K562 (cell line): ENCODE results near the gene ENO3. TPM values are rescaled to one million over a fixed set of nuclear protein-coding genes. Genes with fewer than 3 reads are reported as not detected.

Experiments used
- BHLHE40 ChIP-seq: IDR thresholded peaks from 2 replicates; pipeline ENCODE4 v1.6.1; 2011; ENCODE audit warnings: low read length, improper control_type of control experiment
- FOXJ3 ChIP-seq: sonication (generic); formaldehyde crosslinking; IDR thresholded peaks from 2 replicates; pipeline ENCODE4 v1.4.0; 2020; ENCODE audit warnings: mild to moderate bottlenecking, missing genetic modification reagents
- FOXK1 ChIP-seq: sonication (generic); formaldehyde crosslinking; IDR thresholded peaks from 2 replicates; pipeline ENCODE4 v1.8.0; 2022; ENCODE audit warnings: missing genetic modification reagents, mild to moderate bottlenecking, borderline replicate concordance
- HNRNPL ChIP-seq: fragments of 200-400 bp; formaldehyde crosslinking; IDR thresholded peaks from 2 replicates; pipeline ENCODE4 v1.6.1; 2017; ENCODE audit warnings: low read depth, mild to moderate bottlenecking, low read length
- KLF16 ChIP-seq: IDR thresholded peaks from 2 replicates; pipeline ENCODE4 v1.6.1; 2016; ENCODE audit warnings: antibody characterized with exemption
- POLR2AphosphoS5 ChIP-seq: IDR thresholded peaks from 2 replicates; pipeline ENCODE4 v1.6.1; 2011; ENCODE audit warnings: mild to moderate bottlenecking, low read depth, low read length, moderate library complexity; ENCODE audit not compliant: control insufficient read depth, insufficient read depth
- POLR2G ChIP-seq: fragments of 200-400 bp; formaldehyde crosslinking; IDR thresholded peaks from 2 replicates; pipeline ENCODE4 v1.6.1; 2017; ENCODE audit warnings: low read depth, mild to moderate bottlenecking, antibody characterized with exemption, low read length, moderate library complexity
- RCOR1 ChIP-seq, 2 experiments: IDR thresholded peaks; 2 replicates each; pipeline ENCODE4 v1.6.1; 2012; ENCODE audit warnings: low read depth in 2 of 2, low read length in 2 of 2, borderline replicate concordance in 1 of 2, improper control_type of control experiment in 1 of 2
- RNF2 ChIP-seq: sonication (generic); IDR thresholded peaks from 2 replicates; pipeline ENCODE4 v1.6.1; 2016
- SOX6 ChIP-seq: fragments of 450-650 bp; IDR thresholded peaks from 2 replicates; pipeline ENCODE4 v1.6.1; 2014; ENCODE audit warnings: mild to moderate bottlenecking
- TOE1 ChIP-seq, 2 experiments: fragments of 450-650 bp in 1 of 2; sonication (generic) in 1 of 2; formaldehyde crosslinking in 1 of 2; IDR thresholded peaks; 2 replicates each; pipeline versions ENCODE4 v1.7.1 to v1.8.0; 2016 to 2022; ENCODE audit warnings: borderline replicate concordance in 2 of 2, mild to moderate bottlenecking in 2 of 2, antibody characterized with exemption in 1 of 2, inconsistent platforms in 1 of 2, low read depth in 1 of 2, missing genetic modification reagents in 1 of 2, moderate library complexity in 1 of 2
- XRCC5 ChIP-seq: fragments of 200-400 bp; formaldehyde crosslinking; IDR thresholded peaks from 2 replicates; pipeline ENCODE4 v1.6.1; 2017; ENCODE audit warnings: low read depth, mild to moderate bottlenecking, low read length
- ZFX ChIP-seq: sonication (generic); formaldehyde crosslinking; IDR thresholded peaks from 2 replicates; pipeline ENCODE4 v1.8.0; 2022; ENCODE audit warnings: mild to moderate bottlenecking, missing genetic modification reagents, moderate library complexity
- ZKSCAN1 ChIP-seq: fragments of 150-350 bp; IDR thresholded peaks from 2 replicates; pipeline ENCODE4 v1.6.1; 2016; ENCODE audit warnings: low read depth, low read length
- polyA plus RNA-seq, 8 experiments: library from polyadenylated mRNA; depleted of rRNA in 4 of 8; stranded (reverse) in 5 of 8; unstranded in 3 of 8; fragments of >200 nt; fragmentation: Nextera tagmentation in 2 of 8; fragmentation: Illumina TruSeq in 1 of 8; extraction: Ambion mirVana in 2 of 8; extraction: Trizol in 1 of 8; gene quantifications; 2 replicates each; pipeline versions ENCODE4 v1.2.1 to v1.2.3, GENCODE V29; 2011 to 2014; ENCODE audit warnings: inconsistent platforms in 1 of 8, missing spikeins in 1 of 8
- total RNA-seq, 7 experiments: library from RNA; depleted of rRNA in 6 of 7; stranded (reverse); fragments of >200 nt in 6 of 7; fragmentation: Illumina TruSeq in 2 of 7; extraction: Trizol in 2 of 7; gene quantifications; 2 replicates each; pipeline versions ENCODE4 v1.2.1 to v1.2.3, GENCODE V29; 2011 to 2021; ENCODE audit warnings: low replicate concordance in 1 of 7
- TF ChIP-seq, protein P1 (sequence below): sonication (generic); formaldehyde crosslinking; IDR thresholded peaks from 2 replicates; pipeline ENCODE4 v1.8.0; 2022; ENCODE audit warnings: mild to moderate bottlenecking, missing genetic modification reagents
- TF ChIP-seq, protein P2 (sequence below), 2 experiments: fragments of 250-450 bp in 1 of 2; fragments of 450-650 bp in 1 of 2; sonication (Bioruptor Pico) in 1 of 2; IDR thresholded peaks; 2 replicates each; pipeline versions ENCODE4 v1.6.1 to v1.8.0; 2016 to 2021; ENCODE audit warnings: mild to moderate bottlenecking in 2 of 2, moderate library complexity in 2 of 2, missing compliant biosample characterization in 1 of 2, missing genetic modification characterization in 1 of 2
- TF ChIP-seq, protein P3 (sequence below), 2 experiments: fragments of 200-800 bp in 1 of 2; sonication (Bioruptor generic) in 1 of 2; sonication (generic) in 1 of 2; formaldehyde crosslinking in 1 of 2; IDR thresholded peaks in 1 of 2; conservative IDR thresholded peaks in 1 of 2; 2 replicates each; pipeline versions ENCODE4 v1.5.0 to v1.6.1; 2016 to 2020; ENCODE audit warnings: missing compliant biosample characterization in 1 of 2, missing genetic modification characterization in 1 of 2, missing genetic modification reagents in 1 of 2
- TF ChIP-seq, protein P4 (sequence below): fragments of 450-650 bp; IDR thresholded peaks from 2 replicates; pipeline ENCODE4 v1.6.1; 2018; ENCODE audit warnings: mild to moderate bottlenecking, low read depth; ENCODE audit not compliant: partially characterized antibody
- TF ChIP-seq, protein P5 (sequence below): sonication (generic); formaldehyde crosslinking; IDR thresholded peaks from 2 replicates; pipeline ENCODE4 v1.8.1; 2023; ENCODE audit warnings: mild to moderate bottlenecking, missing genetic modification reagents

Gene ENO3
- total and polyA plus RNA-seq, 9 of the 15 experiments (the other 6 are each of a cell fraction or from before 2014, with no cell fraction given), result 5.7 to 17.2 (median 9.9) TPM

DNA sequence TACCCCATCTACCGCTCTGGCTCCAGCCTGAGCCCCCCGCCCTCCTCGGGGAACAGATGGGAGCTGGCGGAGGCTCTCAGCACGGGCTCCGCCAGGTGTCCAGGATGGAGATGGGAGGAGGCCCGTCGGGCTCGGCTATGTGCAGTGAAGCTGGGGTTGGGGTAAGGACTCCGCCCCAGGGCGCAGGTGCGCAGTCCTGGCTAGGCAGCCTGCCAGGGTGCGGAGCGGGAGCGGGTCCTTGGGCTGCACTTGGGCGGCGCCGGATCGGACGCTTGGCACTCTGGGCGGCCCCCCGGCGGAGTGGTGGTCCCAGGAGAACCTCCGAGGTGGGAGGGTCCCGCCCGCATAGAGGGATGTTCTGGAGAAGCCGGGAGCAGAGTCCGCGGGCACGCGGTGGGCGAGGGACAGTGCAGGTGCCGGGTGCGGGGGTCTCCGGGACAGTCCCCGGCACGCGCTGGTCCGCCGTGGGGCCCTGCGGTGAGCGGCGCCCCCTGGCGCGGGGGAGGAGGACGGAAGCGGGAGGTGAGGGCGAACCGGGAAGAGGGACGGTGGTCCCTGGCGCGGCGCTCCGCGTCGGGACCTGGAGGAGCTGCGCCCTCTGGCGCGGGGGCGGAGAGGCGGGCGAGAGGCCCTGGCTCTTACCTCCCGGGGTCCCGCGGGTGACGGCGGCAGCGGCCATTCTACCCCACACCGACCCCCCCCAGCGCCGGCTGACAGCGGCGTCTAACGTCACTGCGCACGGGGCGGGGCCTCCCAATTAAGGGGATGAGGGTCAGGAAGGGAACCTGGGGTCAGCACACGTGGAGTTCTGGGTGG is 36.2 kb downstream of the ENO3 start, which contains the start of gene CAMTA2 (continued):
- TF ChIP-seq RNF2 (peak; percentile 49; the same call in 1 of the 2 replicates), HNRNPL (peak; percentile 86), RCOR1 (IDR thresholded peaks at IDR 0.05; ENCODE audit: borderline replicate concordance in 1 of 2, low read depth in 2 of 2, low read length in 2 of 2) (peak in 1 of 2 experiments; percentile 35; a peak in 1 of 4 replicates), POLR2G (peak; percentile 88), ZFX (CRISPR knock-in tag) (peak; percentile 78), TOE1 (IDR thresholded peaks at IDR 0.05; ENCODE audit: borderline replicate concordance) (0 out of 2 replicates have a peak, but pooled peaks have one; percentile 24), TOE1 (CRISPR knock-in tag; IDR thresholded peaks at IDR 0.05; ENCODE audit: borderline replicate concordance, low read depth) (no peak), BHLHE40 (peak; percentile 51), FOXJ3 (CRISPR knock-in tag) (no peak), XRCC5 (0 out of 2 replicates have a peak, but pooled peaks have one; percentile 89), POLR2AphosphoS5 (0 out of 2 replicates have a peak, but pooled peaks have one; percentile 38), ZKSCAN1 (peak; percentile 11; the same call in 1 of the 2 replicates), FOXK1 (CRISPR knock-in tag) (0 out of 2 replicates have a peak, but pooled peaks have one; percentile 17), KLF16 (0 out of 2 replicates have a peak, but pooled peaks have one; percentile 23), SOX6 (0 out of 2 replicates have a peak, but pooled peaks have one; percentile 12)
- TF ChIP-seq, protein P1, sequence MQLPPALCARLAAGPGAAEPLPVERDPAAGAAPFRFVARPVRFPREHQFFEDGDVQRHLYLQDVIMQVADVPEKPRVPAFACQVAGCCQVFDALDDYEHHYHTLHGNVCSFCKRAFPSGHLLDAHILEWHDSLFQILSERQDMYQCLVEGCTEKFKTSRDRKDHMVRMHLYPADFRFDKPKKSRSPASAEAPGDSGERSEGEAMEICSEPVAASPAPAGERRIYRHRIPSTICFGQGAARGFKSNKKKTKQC (CRISPR knock-in tag), result peak; percentile 70
- TF ChIP-seq, protein P2, sequence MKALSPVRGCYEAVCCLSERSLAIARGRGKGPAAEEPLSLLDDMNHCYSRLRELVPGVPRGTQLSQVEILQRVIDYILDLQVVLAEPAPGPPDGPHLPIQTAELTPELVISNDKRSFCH (CRISPR knock-in tag; IDR thresholded peaks at IDR 0.05), result no peak
- TF ChIP-seq, protein P2 (tag; IDR thresholded peaks at IDR 0.05), result 0 out of 2 replicates have a peak, but pooled peaks have one; percentile 44
- TF ChIP-seq, protein P3, sequence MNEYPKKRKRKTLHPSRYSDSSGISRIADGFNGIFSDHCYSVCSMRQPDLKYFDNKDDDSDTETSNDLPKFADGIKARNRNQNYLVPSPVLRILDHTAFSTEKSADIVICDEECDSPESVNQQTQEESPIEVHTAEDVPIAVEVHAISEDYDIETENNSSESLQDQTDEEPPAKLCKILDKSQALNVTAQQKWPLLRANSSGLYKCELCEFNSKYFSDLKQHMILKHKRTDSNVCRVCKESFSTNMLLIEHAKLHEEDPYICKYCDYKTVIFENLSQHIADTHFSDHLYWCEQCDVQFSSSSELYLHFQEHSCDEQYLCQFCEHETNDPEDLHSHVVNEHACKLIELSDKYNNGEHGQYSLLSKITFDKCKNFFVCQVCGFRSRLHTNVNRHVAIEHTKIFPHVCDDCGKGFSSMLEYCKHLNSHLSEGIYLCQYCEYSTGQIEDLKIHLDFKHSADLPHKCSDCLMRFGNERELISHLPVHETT (CRISPR knock-in tag; conservative IDR thresholded peaks at IDR 0.05 in 1 of 2, IDR thresholded peaks at IDR 0.05 in 1 of 2), result peak in 1 of 2 experiments; percentile 94; a peak in 2 of 4 replicates
- TF ChIP-seq, protein P4, sequence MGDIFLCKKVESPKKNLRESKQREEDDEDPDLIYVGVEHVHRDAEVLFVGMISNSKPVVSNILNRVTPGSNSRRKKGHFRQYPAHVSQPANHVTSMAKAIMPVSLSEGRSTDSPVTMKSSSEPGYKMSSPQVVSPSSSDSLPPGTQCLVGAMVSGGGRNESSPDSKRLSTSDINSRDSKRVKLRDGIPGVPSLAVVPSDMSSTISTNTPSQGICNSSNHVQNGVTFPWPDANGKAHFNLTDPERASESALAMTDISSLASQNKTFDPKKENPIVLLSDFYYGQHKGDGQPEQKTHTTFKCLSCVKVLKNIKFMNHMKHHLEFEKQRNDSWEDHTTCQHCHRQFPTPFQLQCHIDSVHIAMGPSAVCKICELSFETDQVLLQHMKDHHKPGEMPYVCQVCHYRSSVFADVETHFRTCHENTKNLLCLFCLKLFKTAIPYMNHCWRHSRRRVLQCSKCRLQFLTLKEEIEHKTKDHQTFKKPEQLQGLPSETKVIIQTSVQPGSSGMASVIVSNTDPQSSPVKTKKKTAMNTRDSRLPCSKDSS, result no peak
- TF ChIP-seq, protein P5, sequence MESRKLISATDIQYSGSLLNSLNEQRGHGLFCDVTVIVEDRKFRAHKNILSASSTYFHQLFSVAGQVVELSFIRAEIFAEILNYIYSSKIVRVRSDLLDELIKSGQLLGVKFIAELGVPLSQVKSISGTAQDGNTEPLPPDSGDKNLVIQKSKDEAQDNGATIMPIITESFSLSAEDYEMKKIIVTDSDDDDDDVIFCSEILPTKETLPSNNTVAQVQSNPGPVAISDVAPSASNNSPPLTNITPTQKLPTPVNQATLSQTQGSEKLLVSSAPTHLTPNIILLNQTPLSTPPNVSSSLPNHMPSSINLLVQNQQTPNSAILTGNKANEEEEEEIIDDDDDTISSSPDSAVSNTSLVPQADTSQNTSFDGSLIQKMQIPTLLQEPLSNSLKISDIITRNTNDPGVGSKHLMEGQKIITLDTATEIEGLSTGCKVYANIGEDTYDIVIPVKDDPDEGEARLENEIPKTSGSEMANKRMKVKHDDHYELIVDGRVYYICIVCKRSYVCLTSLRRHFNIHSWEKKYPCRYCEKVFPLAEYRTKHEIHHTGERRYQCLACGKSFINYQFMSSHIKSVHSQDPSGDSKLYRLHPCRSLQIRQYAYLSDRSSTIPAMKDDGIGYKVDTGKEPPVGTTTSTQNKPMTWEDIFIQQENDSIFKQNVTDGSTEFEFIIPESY (CRISPR knock-in tag), result peak; percentile 55
